HG02840 (cell line): ENCODE measurements around the gene CMPK2.
A peak's percentile ranks its signal among the peaks of the same experiment; 100 is the strongest.
"Not testable (repeated sequence)": the region's sequence is repeated elsewhere in the genome, so short reads cannot be mapped to it uniquely, and the experiment has no call there.

ENCODE experiments used
- ATAC-seq: cut with Tn5 transposase; IDR thresholded peaks from one replicate; pipeline ENCODE4 v1.9.1; 2021; ENCODE audit warnings: mild to moderate bottlenecking, moderate library complexity, moderate number of reproducible peaks; ENCODE audit not compliant: unreplicated experiment, low FRiP score

CMPK2 gene

DNA sequence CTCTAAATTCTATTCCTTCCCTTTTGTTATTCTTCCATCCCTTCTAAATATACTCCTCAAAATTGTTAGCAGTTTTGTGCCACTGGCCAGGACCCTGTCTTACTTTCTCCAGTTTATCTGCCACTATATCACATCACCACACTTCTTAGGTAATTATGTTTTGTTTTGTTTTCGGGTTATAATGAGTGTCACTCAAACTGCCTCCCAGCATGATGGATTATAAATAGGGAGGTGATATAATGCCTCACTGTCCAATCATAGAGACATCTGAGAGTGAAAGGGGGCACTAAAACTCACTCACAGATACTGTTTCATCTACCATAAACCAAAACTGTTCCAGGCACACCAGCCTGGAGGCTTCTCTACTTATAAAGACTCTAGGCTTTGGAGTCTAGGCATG is 15.3 kb upstream of the CMPK2 start:
- no peak for ATAC-seq

DNA sequence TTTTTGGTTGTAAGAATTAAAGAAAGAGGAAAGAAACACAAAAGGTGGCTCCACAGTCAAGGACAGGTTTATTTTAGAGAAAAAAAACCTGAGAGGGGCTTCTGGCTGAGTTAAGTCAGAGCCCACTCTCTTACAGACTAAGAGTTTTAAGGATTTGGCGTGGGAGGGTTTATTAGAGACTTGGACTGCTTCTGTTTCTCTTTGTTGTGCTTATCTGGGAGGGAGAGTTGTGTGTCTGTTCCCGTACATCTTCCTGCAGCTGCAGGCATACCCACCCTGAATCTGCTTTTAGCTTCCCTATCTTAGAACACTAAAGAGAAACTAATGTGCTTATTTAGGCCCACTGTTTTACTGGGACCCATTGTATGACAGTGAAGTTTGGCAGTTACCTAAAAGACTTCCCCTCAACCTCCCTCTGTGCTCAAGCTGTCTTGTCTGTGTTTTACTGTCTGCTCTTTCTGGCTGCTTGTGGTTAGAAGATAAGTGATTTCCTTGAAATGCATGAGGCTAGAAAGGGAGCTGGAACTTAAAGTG is 14.6 kb upstream of the CMPK2 start:
- ATAC-seq: no peak

- ATAC-seq: no peak
Observed at GRCh38 chr2:6879011-6879410, 13.3 kb upstream of the CMPK2 start.

GRCh38 chr2:6878549-6878948 is 12.8 kb upstream of the CMPK2 start:
- no peak for ATAC-seq

DNA sequence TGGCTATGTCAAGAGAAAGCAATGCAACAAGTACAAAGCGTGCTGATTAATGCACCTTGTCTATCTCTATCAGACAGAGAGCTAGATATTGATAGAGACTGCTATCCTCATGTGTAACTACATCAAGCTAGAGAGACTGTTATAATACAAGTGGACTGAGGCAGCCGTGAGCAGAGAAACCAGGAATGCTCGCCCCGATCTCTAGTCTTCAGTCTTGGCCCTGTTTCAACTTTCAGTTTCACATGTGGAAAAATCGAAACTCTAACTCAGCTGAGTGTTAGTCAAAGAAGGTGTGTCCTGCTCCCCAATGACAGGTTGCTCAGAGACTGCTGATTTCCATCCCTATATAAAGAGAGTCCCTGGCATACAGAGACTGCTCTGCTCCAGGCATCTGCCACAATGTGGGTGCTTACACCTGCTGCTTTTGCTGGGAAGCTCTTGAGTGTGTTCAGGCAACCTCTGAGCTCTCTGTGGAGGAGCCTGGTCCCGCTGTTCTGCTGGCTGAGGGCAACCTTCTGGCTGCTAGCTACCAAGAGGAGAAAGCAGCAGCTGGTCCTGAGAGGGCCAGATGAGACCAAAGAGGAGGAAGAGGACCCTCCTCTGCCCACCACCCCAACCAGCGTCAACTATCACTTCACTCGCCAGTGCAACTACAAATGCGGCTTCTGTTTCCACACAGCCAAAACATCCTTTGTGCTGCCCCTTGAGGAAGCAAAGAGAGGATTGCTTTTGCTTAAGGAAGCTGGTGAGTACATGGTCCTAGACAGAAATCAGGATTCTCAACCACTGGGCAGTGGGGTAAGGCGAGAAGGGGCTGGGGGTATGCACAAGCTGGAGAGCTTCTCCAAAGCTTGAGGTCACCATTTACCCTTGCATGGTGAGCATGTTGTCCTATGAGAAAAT is 11.9 kb upstream of the CMPK2 start, which contains the start of gene RSAD2:
TSS of gene RSAD2 (plus strand) at position 376 of the 903 bp plus-strand sequence. CDS start at position 400, 24 bp downstream.
- ATAC-seq: peak; percentile 78

- ATAC-seq: no peak
Observed at GRCh38 chr2:6876309-6876708, 10.6 kb upstream of the CMPK2 start.

- no peak for ATAC-seq
Observed at GRCh38 chr2:6874032-6874431, 8.3 kb upstream of the CMPK2 start.

DNA sequence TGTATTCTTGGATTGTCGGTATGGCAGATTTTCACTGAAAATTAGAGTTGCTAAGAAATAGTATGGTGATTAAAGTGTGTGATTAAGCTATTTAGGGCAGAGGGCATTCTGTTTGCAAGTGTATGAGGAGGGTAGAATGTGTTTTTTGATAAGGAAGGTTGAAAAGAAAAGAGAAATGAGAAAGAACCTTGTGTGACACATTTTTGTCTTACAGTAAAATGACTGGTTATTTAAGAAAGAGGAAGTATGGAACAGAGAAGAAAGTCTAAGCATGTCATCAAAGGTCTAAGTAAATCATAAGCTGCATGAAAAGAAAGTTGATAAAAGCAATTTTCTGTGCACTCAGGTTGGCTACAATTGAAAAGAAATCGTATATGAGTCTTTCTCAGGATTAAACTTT is 6.7 kb upstream of the CMPK2 start:
- no peak for ATAC-seq

DNA sequence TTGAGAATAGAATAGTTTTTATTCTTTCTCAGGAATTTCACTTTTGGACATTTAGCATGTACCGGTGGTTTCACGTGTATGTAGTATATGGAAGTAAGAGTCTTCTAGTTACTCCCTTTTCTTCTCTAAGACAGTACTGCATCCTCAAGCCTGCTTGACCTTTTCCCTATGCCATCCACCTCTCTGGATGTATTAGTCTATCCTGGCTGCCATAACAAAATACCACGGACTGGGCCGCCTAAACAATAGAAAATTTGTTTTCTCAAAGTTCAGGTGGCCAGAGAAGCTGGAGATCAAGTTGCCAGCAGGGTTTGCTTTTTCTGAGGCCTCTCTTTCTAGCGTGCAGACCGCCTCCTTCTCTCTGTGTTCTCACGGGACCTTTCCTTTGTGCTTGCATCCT is 1.3 kb upstream of the CMPK2 start:
- ATAC-seq: no peak

DNA sequence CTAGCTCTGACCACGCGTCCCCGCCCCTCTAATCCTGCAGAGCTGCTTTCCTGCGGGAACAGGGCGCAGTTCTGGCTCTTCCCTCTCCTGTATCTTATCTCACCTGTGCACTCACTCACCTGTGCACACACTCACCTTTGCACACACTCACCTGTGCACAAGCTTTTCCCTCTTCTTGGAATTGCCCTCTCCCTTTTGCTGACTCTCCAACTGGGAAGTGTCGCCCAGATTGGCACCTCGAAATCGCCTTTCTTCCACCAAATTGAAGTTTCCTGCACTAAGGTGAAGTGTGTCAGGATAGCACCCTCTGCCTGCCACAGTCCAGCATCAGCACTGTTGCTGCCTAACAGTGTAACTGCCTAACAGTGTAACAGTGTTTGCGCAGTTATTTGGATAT is 566 bp upstream of the CMPK2 start:
- peak; percentile 35 for ATAC-seq

- ATAC-seq: peak; percentile 29
Observed at GRCh38 chr2:6864923-6865345, 773 bp downstream of the CMPK2 start.

GRCh38 chr2:6864231-6864754 is 1.4 kb downstream of the CMPK2 start:
- no peak for ATAC-seq

DNA sequence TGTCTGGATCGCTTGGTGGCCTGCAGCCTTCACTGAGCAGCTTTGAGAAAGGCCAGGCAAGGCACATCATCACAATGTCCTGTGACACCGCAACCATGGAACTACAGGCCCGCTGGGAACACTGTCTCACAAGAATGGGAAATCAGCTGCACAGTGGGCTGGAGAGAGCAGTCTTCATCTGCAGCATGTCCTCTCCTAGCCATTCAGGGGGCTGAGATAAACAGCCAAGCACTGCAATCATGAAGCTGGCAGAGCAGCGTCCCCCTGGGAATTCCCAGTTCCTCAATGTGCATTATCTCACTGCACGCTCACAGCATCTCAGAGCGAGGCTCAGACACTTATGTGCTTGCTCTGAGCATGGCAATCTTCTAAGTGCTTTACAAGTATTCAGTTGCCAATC is 1.9 kb downstream of the CMPK2 start:
- ATAC-seq: no peak

GRCh38 chr2:6860296-6860695 is 5.4 kb downstream of the CMPK2 start:
- ATAC-seq: no peak

DNA sequence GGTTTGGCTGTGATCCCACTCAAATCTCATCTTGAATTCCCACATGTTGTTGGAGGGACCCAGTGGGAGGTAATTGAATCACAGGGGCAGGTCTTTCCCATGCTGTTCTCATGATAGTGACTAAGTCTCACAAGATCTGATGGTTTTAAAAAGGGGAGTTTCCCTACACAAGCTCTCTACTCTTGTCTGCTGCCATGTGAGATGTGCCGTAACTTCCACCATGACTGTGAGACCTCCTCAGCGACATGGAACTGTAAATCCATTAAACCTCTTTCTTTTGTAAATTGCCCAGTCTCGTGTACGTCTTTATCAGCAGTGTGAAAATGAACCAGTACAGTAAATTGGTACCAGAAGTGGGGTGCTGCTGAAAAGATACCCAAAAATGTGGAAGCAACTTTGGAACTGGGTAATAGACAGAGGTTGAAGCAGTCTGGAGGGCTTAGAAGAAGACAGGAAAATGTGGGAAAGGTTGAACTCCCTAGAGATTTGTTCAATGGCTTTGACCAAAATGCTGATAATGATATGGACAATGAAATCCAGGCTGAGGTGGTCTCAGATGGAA is 7.2 kb downstream of the CMPK2 start:
- not testable (repeated sequence) for ATAC-seq

GRCh38 chr2:6856548-6856920 is 9.2 kb downstream of the CMPK2 start:
- ATAC-seq: no peak

- no peak for ATAC-seq
Observed at GRCh38 chr2:6855860-6856547, 9.7 kb downstream of the CMPK2 start.

DNA sequence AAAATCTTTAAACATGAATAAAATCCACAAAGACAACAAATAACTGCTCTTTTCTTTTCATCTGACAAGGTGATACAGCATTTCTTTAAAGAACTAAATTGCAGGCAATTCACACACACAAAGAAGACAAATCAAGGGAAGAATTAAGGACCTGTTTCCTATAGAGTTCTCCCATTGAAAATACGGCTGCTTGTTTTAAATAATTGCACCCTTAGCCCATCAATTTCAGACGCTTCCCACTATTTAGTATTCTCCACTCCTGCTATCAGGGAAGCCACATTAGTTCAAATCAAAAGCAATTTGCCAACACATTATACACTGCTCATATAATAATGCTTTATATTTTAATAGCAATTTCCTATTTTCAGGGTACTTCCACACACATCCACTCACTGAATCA is 11.3 kb downstream of the CMPK2 start:
- ATAC-seq: no peak

DNA sequence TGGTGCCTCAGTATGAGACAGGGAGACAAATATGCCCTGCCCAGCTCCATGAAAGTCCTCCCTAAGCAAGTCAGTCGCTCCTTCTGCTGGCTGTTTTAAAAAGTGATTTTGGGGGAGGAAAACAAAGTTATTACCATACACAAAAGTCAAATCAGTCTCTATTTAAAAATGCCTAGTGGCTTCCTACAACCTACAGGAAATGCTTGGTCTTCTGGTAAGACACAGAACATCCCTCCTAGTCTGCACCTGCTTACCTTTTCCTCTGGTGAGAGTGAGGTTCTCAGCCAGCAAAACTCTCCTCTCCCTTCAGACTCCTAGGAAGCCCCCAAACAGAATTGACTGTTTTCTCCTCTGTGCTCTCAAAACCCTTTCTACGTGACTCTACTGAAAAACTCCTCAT is 13.5 kb downstream of the CMPK2 start:
- no peak for ATAC-seq

DNA sequence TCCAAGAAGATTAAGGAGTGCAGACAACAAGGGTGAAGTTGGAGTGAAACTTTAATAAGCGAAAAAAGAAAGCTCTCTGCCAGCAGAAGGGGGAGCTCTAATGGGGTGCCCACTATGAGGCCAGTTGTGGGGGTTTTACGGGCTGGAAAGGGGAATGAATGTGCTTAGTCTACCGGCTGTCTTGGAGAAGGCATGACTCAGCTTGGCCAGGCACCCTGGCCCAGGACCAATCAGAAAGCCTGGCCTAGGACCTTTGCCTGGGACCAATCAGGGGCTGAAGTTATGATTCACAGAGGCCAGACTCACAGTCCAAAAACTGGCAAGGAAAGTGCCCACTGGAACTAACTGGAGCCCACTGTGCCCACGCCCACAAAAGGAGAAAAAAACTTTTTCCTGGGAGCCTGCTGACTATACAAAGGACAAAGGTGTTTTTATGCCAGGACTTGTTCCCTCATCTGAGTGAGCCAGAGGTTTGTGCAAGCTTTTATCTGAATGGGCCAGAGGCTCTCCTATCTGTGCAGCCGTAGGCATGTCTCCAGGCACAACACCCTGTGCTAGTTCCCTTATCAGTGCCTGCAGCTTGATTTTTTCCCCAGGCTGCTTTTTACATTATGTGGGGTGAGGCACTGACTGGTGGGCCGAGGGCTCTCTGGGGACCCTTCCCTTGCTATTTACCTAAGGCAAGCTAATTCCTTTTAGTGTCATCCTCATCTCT is 18.6 kb downstream of the CMPK2 start:
- no peak for ATAC-seq
